HS-27A (cell line): ENCODE measurements around the gene SIGLEC12.
"Not testable (repeated sequence)": the region's sequence is repeated elsewhere in the genome, so short reads cannot be mapped to it uniquely, and the experiment has no call there.

ENCODE experiments used
- DNase-seq: peaks from one replicate; pipeline ENCODE4 v3.0.0-alpha.2; 2012; ENCODE audit warnings: low read depth, missing footprints

SIGLEC12 gene

DNA sequence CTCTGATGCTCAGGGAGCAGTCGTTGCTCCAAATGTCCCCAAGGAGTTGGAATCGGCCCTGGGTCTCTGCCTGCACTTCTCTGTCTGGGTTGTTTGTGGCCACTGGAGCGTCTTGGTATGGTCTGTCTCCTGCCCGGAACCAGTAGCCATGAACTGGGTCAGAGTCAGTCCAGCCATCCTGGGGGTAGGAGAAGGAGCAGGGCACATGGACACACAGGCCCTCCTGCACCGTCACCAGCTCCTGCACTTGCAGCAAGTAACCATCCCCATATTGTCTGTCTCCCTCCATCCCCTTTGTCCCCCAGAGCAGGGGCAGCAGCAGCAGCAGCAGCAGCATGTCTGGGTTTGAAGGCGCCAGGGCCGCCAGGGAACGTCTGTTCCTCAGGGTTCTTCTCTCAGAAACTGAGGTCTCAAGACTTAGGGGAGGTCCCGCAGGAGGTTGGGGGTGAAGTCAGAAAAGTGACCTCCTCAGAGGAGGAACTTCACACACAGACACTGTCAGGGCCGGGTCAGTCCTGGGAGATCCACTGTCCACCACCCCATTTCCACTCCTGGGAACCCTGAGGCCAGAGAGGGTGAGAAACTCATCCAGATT lies 43.5 kb downstream of the SIGLEC12 start, which contains the start of gene SIGLEC8:
TSS of gene SIGLEC8 (minus strand) at position 404 of the 595 bp plus-strand sequence. CDS start at position 337, 67 bp downstream.
- DNase-seq, result no peak

DNA sequence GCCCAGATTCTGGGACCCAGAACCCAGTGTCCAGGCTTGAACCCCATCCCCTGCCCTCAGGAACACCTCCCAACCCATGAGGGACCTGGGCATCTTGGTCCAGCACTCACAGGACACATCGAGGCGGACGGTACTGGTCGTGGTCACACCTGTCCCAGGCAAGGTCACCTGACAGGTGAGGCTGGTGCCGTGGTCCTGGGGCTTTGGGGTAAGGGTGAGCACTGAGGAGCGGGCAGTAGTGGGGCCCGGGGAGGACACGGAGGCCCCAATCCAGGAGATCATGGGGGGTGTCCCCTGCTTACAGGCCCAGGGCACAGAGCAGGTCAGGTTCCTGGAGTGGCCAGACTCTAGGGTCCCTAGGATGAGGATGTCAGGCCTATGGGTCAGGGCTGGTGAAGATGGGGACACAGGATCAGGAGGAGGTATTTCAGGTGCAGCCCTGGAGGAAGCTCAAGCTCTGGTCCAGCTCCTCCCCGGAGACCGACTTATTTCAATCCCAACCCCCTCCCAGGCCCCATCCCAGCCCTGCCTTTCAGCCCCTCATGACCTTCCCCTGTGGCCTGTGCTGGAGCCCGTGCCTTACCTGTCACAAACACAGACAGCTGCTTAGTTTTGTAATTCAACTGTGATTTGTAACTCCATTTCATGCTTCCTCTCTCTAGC lies 44.1 kb downstream of the SIGLEC12 start:
- no peak for DNase-seq

- no peak for DNase-seq
These were observed 44.9 kb downstream of the SIGLEC12 start for GRCh38 chr19:51456541-51457290.

- no peak for DNase-seq
These were observed 50.8 kb downstream of the SIGLEC12 start for GRCh38 chr19:51450730-51451307.

- no peak for DNase-seq
These were observed 53.1 kb downstream of the SIGLEC12 start for GRCh38 chr19:51448411-51449016.

DNA sequence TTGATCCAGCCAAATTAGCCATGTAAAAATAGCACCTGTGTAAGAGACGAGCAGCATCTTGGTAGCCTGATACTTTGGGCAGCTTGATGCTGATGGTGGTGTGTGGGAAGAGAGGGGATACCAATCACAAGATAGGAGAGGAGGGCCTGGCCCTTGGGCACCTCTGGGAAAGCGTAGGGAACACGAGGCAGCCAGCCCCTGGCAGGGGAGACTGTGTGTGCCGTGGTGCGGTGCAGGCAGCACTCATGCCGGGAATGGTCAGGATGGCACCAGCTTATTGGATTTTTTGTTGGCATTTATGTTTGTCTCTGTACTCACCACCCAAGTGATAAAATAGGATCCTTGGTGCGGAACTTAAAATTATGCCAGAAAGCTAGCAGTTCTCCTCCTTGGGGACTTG lies 53.6 kb downstream of the SIGLEC12 start:
- no peak for DNase-seq

GRCh38 chr19:51447510-51447909 lies 54.1 kb downstream of the SIGLEC12 start:
- not testable (repeated sequence) for DNase-seq

DNA sequence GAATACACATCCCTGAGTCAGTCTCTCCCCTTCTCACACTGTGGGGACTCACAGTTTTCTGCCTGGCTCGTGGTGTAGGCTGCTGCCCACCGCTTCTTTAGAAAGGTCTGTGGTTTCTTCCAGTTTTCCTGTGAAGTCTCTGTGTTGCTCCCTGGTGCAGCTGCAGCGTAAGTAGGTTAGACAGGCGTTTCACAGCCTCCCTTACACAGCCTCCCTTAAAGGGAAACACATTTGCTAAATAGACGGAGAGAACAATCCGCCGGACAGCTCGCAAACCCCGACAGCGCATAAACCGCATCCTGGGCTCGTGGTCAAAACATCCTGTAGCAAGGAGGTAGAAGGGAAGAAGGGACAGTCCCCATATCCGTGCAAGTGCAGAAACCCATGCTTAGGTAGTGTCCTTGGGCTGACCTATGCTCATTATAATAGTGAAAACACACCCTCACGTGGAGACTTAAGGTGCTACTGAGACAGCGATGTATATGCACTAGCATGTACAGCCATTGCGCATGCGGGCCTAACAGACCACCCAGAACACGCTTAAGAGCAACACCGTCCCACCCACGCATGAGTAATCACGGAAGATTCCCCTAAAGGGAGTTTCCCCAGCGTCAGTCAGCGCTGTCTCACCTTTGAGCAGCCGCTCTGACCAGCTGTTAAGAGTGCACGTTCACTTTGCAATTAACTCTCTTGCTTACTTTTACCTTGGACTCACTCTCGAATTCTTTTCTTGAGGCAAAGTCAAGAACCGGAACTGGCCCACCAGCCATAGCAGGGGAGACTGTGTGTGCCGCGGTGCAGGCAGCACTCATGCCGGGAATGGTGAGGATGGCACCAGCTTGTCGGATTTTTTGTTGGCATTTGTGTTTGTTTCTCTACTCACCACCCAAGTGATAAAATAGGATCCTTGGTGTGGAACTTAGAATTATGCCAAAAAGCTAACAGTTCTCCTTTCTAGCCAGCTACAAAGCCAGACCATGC lies 59.9 kb downstream of the SIGLEC12 start:
- no peak for DNase-seq
